Measurements from ENCODE around the gene IFNG. TPM values are rescaled to one million over a fixed set of nuclear protein-coding genes. Genes with fewer than 3 reads are reported as not detected.

The IFNG gene
- total RNA-seq, 2 experiments from 2014 or later = 2.9 to 3.2 TPM

- intact Hi-C loops (cut with DNase I, micrococcal nuclease) = loop anchor here in 1 of 2 experiments (5.0 kb wide), 1 partner anchor 112 kb away; no protein-coding TSS in a partner anchor
- H3K27me3 Mint-ChIP-seq = no peaks in the 10 kb centered on the region
- Histone ChIP-seq H3K4me3 (ENCODE audit: low read length) (no peak overlapping the region), H3K27ac (ENCODE audit: low read depth in 1 of 2, low read length in 2 of 2) (no peak overlapping the region), H3K36me3 (ENCODE audit: insufficient read depth, low read length) (no peaks in the 10 kb centered on the region), H3K9me3 (ENCODE audit: control insufficient read depth in 1 of 2, insufficient read depth in 1 of 2, low read length in 2 of 2) (no peaks in the 10 kb centered on the region), H3K4me1 (ENCODE audit: insufficient read depth, low read length) (no peaks in the 10 kb centered on the region), H3K27me3 (ENCODE audit: control insufficient read depth in 1 of 2, insufficient read depth in 2 of 2, low read length in 2 of 2) (no peaks in the 10 kb centered on the region)
- ATAC-seq (ENCODE audit: poor library complexity) = no peak
- H3K27ac Mint-ChIP-seq = no peak overlapping the region
- H3K9me3 Mint-ChIP-seq = no peaks in the 10 kb centered on the region
- no peaks in the 10 kb centered on the region for H3K36me3 Mint-ChIP-seq (ENCODE audit: low read depth)
- POLR2A ChIA-PET = no interaction called here
- DNase-seq = no peak
- TF ChIP-seq, protein P1, sequence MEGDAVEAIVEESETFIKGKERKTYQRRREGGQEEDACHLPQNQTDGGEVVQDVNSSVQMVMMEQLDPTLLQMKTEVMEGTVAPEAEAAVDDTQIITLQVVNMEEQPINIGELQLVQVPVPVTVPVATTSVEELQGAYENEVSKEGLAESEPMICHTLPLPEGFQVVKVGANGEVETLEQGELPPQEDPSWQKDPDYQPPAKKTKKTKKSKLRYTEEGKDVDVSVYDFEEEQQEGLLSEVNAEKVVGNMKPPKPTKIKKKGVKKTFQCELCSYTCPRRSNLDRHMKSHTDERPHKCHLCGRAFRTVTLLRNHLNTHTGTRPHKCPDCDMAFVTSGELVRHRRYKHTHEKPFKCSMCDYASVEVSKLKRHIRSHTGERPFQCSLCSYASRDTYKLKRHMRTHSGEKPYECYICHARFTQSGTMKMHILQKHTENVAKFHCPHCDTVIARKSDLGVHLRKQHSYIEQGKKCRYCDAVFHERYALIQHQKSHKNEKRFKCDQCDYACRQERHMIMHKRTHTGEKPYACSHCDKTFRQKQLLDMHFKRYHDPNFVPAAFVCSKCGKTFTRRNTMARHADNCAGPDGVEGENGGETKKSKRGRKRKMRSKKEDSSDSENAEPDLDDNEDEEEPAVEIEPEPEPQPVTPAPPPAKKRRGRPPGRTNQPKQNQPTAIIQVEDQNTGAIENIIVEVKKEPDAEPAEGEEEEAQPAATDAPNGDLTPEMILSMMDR (IDR thresholded peaks at IDR 0.05) = no peak
- peaks cover 15% of the 10 kb centered on the region for H3K4me1 Mint-ChIP-seq (ENCODE audit: low read depth)
- CTCF ChIA-PET = interaction anchor here (0.8 to 1.0 kb wide), 2 partner anchors 68 to 114 kb away, joined by 3 to 5 read pairs; no protein-coding TSS in a partner anchor
- no peak overlapping the region for H3K4me3 Mint-ChIP-seq
Measured at GRCh38 chr12:68154779-68155178, 4.8 kb downstream of the IFNG start.

GRCh38 chr12:68148261-68148951 is 11.1 kb downstream of the IFNG start:
- no peaks in the 10 kb centered on the region for H3K9me3 Mint-ChIP-seq
- ATAC-seq (ENCODE audit: poor library complexity) = no peak
- no peaks in the 10 kb centered on the region for H3K27me3 ChIP-seq (ENCODE audit: control insufficient read depth in 1 of 2, insufficient read depth in 2 of 2, low read length in 2 of 2)
- H3K27ac Mint-ChIP-seq = no peak overlapping the region
- ChIA-PET CTCF (no interaction called here), POLR2A (interaction anchor here (0.6 kb wide), 1 partner anchor 527 kb away, joined by 3 read pairs; no protein-coding TSS in a partner anchor)
- no peaks in the 10 kb centered on the region for H3K27me3 Mint-ChIP-seq
- H3K4me1 ChIP-seq (ENCODE audit: insufficient read depth, low read length) = no peaks in the 10 kb centered on the region
- intact Hi-C loops (cut with DNase I, micrococcal nuclease) = no loop called here
- H3K4me1 Mint-ChIP-seq (ENCODE audit: low read depth) = peaks cover 4% of the 10 kb centered on the region
- no peak overlapping the region for H3K4me3 ChIP-seq (ENCODE audit: low read length)
- no peak overlapping the region for H3K27ac ChIP-seq (ENCODE audit: low read depth in 1 of 2, low read length in 2 of 2)
- TF ChIP-seq, protein P1 (IDR thresholded peaks at IDR 0.05) = no peak
- no peaks in the 10 kb centered on the region for H3K36me3 ChIP-seq (ENCODE audit: insufficient read depth, low read length)
- no peak overlapping the region for H3K4me3 Mint-ChIP-seq
- DNase-seq = no peak
- H3K9me3 ChIP-seq (ENCODE audit: control insufficient read depth in 1 of 2, insufficient read depth in 1 of 2, low read length in 2 of 2) = no peaks in the 10 kb centered on the region
- H3K36me3 Mint-ChIP-seq (ENCODE audit: low read depth) = no peaks in the 10 kb centered on the region

DNA sequence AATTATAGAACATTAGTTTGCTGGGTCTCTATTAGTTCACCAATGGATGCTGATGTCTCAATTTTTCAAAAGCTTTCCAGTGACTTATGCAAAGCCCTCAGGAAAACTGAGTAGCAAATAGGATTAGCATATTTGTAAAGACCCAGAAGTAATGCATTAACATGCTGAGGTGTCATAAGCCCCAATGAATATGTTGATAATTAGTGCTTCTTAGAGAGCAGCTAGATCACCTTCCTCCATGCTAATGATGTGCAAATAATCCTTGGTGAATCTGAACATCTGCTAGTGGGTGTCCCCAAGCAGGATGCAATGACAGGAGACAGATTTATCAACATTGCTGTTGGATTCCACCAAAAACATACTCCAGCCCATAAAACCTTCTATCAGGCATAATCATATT is 19.0 kb downstream of the IFNG start:
- CTCF ChIA-PET = no interaction called here
- H3K4me1 ChIP-seq (ENCODE audit: insufficient read depth, low read length) = peaks cover 19% of the 10 kb centered on the region
- POLR2A ChIA-PET = no interaction called here
- H3K36me3 ChIP-seq (ENCODE audit: insufficient read depth, low read length) = no peaks in the 10 kb centered on the region
- Mint-ChIP-seq H3K36me3 (ENCODE audit: low read depth) (no peaks in the 10 kb centered on the region), H3K4me1 (ENCODE audit: low read depth) (peaks cover 40% of the 10 kb centered on the region), H3K27ac (no peak overlapping the region), H3K27me3 (no peaks in the 10 kb centered on the region), H3K4me3 (no peak overlapping the region), H3K9me3 (no peaks in the 10 kb centered on the region)
- ATAC-seq (ENCODE audit: poor library complexity) (no peak), DNase-seq (no peak)
- no peaks in the 10 kb centered on the region for H3K27me3 ChIP-seq (ENCODE audit: control insufficient read depth in 1 of 2, insufficient read depth in 2 of 2, low read length in 2 of 2)
- no peak overlapping the region for H3K4me3 ChIP-seq (ENCODE audit: low read length)
- H3K27ac ChIP-seq (ENCODE audit: low read depth in 1 of 2, low read length in 2 of 2) = no peak overlapping the region
- intact Hi-C loops (cut with DNase I, micrococcal nuclease) = no loop called here
- TF ChIP-seq, protein P1 (IDR thresholded peaks at IDR 0.05) = no peak
- H3K9me3 ChIP-seq (ENCODE audit: control insufficient read depth in 1 of 2, insufficient read depth in 1 of 2, low read length in 2 of 2) = no peaks in the 10 kb centered on the region

All from CD4-positive, alpha-beta T cell (primary cell).